ENCODE data around the gene CTIF.

The CTIF gene

DNA sequence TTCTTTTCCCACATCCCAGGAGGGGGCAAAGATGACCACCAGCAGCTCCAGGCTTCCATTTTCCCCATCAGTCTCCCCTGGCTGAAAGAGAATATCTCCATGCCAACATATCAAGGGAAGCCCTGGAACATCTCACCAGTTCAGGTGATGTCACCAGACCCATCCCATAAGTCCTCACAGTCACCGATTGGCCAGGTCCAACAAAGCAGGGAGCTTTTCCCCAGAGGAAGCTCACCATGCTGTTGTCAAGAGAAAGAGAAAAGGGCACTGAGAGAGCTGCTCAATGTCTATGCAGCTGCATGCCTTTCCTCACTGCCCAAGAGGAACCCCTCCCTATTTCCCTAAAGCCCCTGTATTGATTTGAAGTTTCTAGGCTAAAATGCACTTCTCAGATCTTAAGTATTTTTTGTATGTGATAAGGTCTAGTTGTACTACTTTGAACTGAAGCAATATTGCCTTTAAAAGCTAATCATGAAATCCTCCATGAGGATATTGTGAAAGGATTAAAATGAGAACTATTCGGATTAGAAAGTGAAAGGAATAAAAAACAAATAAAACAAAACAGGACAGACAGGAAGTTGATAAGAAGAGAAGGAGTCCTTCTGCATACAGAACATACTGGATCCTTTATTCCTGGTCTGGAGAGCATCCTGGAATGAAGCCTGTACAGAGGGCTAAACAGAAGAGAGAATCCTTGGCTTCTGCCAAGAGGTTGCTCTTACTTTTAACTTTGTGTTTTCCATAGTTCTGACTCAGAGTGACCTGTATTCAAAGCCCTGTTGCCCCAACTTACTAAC is 45.2 kb upstream of the CTIF start:
- Histone ChIP-seq H3K27me3 (replicated peaks; ENCODE audit: insufficient read depth, low read length) (no peaks in the 10 kb centered on the region), H3K27ac (ENCODE audit: low read length) (no peak overlapping the region), H3K4me2 (ENCODE audit: low read depth, low read length) (no peak overlapping the region), H3K9me2 (replicated peaks; ENCODE audit: insufficient read depth, low read length) (no peaks in the 10 kb centered on the region), H3K4me1 (ENCODE audit: low read length) (0 out of 2 replicates have a peak, but pooled peaks cover 5% of the 10 kb centered on the region), H3K4me3 (ENCODE audit: low read length) (no peak overlapping the region), H3K36me3 (replicated peaks; ENCODE audit: insufficient read depth, low read length) (no peaks in the 10 kb centered on the region), H3K79me2 (ENCODE audit: low read length) (no peaks in the 10 kb centered on the region), H3K9me3 (replicated peaks; ENCODE audit: insufficient read depth, low read length) (no peaks in the 10 kb centered on the region), H2AFZ (ENCODE audit: low read length) (no peak overlapping the region), H3K9ac (ENCODE audit: low read length) (no peak overlapping the region), H4K20me1 (ENCODE audit: insufficient read depth, low read length) (no peaks in the 10 kb centered on the region), H3F3A (ENCODE audit: insufficient read depth, low read length) (no peaks in the 10 kb centered on the region)
- TF ChIP-seq CTCF (IDR thresholded peaks at IDR 0.05; ENCODE audit: low read length) = no peak
- TF ChIP-seq EZH2 (optimal IDR thresholded peaks at IDR 0.05; ENCODE audit: low read depth, low read length) = no peak
- no peak for TF ChIP-seq EZH2phosphoT487 (IDR thresholded peaks at IDR 0.05; ENCODE audit: low read length)
- DNase-seq = no peak

DNA sequence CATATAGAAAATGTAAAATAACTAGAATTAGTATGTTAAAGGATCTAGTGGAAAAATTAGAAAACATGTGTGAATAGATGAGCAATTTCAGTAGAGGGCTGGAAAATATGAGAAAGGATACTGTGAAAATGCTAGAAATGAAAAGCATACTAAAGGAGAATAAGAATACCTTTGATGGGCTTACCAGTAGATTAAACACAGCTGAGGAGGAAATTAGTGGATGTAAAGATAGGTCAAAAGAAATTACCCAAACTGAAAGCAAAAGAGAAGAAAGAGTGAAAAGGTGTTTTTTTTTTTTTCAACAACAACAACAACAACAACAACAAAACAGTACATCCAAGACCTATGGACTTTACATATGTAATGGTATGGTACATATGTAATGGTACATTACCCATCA is 41.0 kb upstream of the CTIF start:
- Histone ChIP-seq H3F3A (ENCODE audit: insufficient read depth, low read length) (no peaks in the 10 kb centered on the region), H3K36me3 (replicated peaks; ENCODE audit: insufficient read depth, low read length) (no peaks in the 10 kb centered on the region), H3K79me2 (ENCODE audit: low read length) (no peaks in the 10 kb centered on the region), H3K4me2 (ENCODE audit: low read depth, low read length) (no peak overlapping the region), H4K20me1 (ENCODE audit: insufficient read depth, low read length) (no peaks in the 10 kb centered on the region), H3K27me3 (replicated peaks; ENCODE audit: insufficient read depth, low read length) (no peaks in the 10 kb centered on the region), H3K4me1 (ENCODE audit: low read length) (0 out of 2 replicates have a peak, but pooled peaks cover 5% of the 10 kb centered on the region), H3K27ac (ENCODE audit: low read length) (no peak overlapping the region), H3K9me2 (replicated peaks; ENCODE audit: insufficient read depth, low read length) (no peaks in the 10 kb centered on the region), H3K9me3 (replicated peaks; ENCODE audit: insufficient read depth, low read length) (no peaks in the 10 kb centered on the region), H2AFZ (ENCODE audit: low read length) (no peak overlapping the region), H3K9ac (ENCODE audit: low read length) (no peak overlapping the region), H3K4me3 (ENCODE audit: low read length) (no peak overlapping the region)
- TF ChIP-seq EZH2phosphoT487 (IDR thresholded peaks at IDR 0.05; ENCODE audit: low read length) (no peak), CTCF (IDR thresholded peaks at IDR 0.05; ENCODE audit: low read length) (no peak), EZH2 (optimal IDR thresholded peaks at IDR 0.05; ENCODE audit: low read depth, low read length) (no peak)
- DNase-seq = no peak

DNA sequence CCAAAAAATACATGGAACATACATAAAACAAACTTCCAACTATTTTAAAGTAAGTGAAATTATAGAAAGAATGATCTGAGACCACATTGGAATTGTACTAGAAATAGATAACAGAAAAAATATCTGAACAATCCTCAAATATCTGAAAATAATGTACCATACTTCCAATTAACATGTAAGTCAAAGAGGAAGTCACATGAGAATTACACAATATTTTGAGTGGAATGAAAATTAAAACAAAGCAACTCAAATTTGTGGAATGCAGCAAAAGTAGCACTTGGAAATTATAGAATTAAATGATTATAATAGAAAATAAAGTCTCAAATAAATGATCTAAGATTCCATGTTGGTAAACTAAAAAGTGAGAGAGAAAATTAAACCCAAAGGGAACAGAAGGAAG is 38.3 kb upstream of the CTIF start:
- Histone ChIP-seq H3K27ac (ENCODE audit: low read length) (no peak overlapping the region), H3K79me2 (ENCODE audit: low read length) (no peaks in the 10 kb centered on the region), H3K4me1 (ENCODE audit: low read length) (no peaks in the 10 kb centered on the region), H3K4me2 (ENCODE audit: low read depth, low read length) (no peak overlapping the region), H3K4me3 (ENCODE audit: low read length) (no peak overlapping the region), H3K9me2 (replicated peaks; ENCODE audit: insufficient read depth, low read length) (no peaks in the 10 kb centered on the region), H3K27me3 (replicated peaks; ENCODE audit: insufficient read depth, low read length) (no peaks in the 10 kb centered on the region), H3K9ac (ENCODE audit: low read length) (no peak overlapping the region), H4K20me1 (ENCODE audit: insufficient read depth, low read length) (no peaks in the 10 kb centered on the region), H3K9me3 (replicated peaks; ENCODE audit: insufficient read depth, low read length) (no peaks in the 10 kb centered on the region), H2AFZ (ENCODE audit: low read length) (no peak overlapping the region), H3F3A (ENCODE audit: insufficient read depth, low read length) (no peaks in the 10 kb centered on the region), H3K36me3 (replicated peaks; ENCODE audit: insufficient read depth, low read length) (no peaks in the 10 kb centered on the region)
- no peak for DNase-seq
- TF ChIP-seq EZH2 (optimal IDR thresholded peaks at IDR 0.05; ENCODE audit: low read depth, low read length) = no peak
- TF ChIP-seq CTCF (IDR thresholded peaks at IDR 0.05; ENCODE audit: low read length) = no peak
- no peak for TF ChIP-seq EZH2phosphoT487 (IDR thresholded peaks at IDR 0.05; ENCODE audit: low read length)

Data from MM.1S (cell line).